NCI-H1105 (cell line): Measurements from ENCODE around the gene TMEM82.

Experiments used
- DNase-seq: peaks from one replicate; lab custom pipeline; 2025; lab: John Stamatoyannopoulos, UW

Gene TMEM82

GRCh38 chr1:15720861-15721260, 21.4 kb upstream of the TMEM82 start:
- DNase-seq, result no peak

DNA sequence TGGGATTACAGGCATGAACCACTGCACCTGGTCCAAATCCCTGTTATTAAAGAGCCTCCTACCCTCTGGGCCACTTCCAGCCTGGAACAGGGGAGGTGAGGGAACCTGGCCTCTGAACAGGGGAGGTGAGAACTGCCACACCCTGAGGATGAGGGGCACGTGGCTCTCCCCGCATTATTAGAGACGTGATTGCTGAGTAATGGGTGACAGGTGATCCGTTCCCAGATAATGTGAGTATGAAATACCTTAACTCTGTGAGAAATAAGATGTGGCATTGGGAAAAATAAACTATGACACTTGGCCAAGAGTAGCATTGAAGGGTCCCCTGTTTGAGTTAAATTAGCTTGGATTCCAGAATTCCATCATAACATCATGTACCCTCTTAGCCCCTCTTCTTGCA, 19.9 kb upstream of the TMEM82 start:
- no peak for DNase-seq

DNA sequence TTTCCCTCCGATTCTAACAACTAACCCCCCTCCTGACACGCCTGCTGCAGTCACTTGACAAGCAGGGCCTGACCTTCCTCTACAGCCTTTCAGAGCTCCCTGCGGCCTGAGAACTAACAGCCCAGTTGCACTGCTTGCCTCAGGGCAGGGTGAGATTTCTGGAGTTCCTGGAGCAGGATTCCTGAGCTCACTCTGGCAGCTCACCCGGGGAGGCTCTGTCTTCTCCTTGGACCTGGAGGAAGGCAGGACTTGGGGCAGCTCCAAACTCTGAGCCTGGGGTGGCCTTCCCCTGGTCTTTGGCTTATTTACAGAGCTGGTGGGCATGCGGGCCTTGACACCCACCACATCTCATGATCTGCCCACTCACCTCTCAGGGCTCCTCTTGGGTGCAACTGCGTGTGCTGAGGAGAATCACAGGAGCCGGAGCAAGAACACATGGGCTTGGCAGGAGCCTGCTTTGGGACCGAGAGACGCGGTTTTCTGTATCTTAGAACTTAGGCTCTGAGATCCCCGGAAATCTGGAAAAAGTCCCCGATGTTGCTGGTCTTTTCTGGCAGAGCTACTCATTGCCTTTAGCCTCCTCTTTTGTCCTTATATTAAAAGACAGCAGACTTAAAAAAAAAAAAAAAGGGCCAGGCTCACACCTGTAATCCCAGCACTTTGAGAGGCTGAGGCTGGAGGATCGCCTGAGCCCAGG, 19.3 kb upstream of the TMEM82 start:
- DNase-seq, result no peak

DNA sequence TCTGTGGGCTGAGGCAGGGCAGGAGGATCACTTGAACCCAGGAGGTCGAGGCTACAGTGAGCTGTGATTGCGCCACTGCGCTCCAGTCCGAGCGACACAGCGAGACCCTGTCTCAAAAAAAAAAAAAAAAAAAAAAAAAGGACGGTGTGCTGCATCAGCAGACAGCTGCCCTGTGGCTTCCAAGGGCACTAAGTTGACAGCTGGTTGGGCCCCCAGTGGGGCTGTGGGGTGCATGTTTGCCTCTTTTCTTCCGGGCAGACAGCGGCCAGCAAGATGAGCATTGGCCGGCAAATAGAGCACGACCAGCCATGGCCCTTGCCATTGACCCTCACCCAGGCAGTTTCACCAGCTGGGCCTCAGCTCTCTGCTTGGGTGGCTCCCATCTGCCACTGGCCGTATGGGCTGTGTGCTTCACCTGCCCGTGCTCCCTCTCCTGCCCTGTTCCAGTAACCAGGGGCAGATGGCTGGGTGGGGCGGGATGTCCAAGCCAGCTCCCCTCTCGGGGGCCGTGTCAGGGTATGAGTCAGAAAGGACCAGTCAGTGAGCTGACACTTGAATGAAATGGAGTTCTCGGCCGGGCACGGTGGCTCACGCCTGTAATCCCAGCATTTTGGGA, 18.6 kb upstream of the TMEM82 start:
- no peak for DNase-seq

- no peak for DNase-seq
These were observed 17.1 kb upstream of the TMEM82 start for GRCh38 chr1:15724949-15725880.

DNA sequence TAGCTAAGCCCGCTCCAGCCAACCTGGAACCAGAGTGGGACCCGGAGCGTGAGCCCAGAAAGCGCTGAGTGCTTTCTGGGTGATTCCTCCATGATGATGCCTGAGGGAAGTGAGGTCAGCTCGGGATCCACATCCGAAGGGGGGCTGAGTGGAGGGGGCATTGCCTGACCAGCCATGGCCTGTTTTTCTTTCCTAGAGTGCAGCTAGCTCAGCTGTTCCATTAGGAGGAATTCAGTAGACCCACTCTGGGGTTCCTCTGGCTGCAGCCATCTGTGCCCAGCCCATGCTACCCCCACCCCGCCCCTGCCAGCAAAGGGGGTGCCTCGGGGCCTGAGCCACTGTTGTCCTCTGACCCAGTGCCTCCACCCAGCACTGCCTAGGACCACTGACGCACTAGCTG, 15.8 kb upstream of the TMEM82 start:
- no peak for DNase-seq

DNA sequence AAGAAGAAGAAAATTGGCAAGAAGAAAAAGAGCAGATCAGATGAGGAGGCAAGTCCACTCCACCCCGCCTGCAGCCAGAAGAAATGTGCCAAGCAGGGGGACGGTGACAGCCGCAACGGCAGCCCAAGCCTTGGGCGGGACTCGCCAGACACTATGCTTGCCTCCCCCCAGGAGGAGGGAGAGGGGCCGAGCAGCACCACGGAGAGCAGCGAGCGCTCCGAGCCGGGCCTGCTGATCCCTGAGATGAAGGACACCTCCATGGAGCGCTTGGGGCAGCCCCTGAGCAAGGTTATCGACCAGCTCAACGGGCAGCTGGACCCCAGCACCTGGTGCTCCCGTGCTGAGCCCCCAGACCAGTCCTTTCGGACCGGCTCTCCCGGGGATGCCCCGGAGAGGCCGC, 15.3 kb upstream of the TMEM82 start:
- no peak for DNase-seq

DNA sequence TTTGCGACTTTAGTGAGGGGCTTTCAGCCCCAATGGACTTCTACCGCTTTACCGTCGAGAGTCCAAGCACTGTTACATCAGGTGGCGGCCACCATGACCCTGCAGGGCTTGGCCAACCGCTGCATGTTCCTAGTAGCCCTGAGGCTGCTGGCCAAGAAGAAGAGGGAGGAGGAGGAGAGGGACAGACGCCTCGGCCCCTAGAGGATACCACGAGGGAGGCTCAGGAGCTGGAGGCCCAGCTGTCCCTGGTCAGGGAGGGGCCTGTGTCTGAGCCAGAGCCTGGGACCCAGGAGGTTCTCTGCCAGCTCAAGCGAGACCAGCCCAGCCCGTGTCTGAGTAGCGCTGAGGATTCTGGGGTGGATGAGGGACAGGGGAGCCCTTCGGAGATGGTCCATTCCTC, 14.9 kb upstream of the TMEM82 start:
- no peak for DNase-seq

DNA sequence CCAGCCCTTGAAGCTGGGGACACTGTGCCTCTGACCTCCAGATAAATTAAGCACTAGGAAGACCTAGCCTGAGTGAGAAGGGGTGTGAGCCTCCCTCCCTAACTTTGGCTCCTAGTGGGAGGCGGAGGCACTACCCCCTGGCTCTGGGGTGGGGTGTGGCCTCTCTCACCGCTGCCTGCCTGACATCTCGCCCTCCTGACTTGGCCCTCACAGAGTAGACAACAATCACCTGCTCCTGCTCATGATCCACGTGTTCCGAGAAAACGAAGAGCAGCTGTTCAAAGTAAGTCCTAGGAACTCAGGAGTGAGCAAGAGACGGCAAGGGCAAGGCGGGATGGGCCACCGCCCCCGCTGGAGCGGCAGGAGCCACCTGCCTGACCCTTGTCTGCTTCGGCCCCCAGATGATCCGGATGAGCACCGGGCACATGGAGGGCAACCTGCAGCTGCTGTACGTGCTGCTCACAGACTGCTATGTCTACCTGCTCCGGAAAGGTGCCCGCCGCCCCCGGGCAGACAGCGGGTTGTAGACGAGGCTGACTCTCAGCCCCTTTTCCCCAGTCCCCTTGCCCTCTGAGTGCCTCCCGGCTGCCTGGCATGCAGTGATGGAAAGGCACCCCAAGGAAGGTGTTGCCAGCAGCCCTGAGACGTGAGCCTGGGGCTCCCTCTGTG, 14.3 kb upstream of the TMEM82 start:
- DNase-seq, result no peak

DNA sequence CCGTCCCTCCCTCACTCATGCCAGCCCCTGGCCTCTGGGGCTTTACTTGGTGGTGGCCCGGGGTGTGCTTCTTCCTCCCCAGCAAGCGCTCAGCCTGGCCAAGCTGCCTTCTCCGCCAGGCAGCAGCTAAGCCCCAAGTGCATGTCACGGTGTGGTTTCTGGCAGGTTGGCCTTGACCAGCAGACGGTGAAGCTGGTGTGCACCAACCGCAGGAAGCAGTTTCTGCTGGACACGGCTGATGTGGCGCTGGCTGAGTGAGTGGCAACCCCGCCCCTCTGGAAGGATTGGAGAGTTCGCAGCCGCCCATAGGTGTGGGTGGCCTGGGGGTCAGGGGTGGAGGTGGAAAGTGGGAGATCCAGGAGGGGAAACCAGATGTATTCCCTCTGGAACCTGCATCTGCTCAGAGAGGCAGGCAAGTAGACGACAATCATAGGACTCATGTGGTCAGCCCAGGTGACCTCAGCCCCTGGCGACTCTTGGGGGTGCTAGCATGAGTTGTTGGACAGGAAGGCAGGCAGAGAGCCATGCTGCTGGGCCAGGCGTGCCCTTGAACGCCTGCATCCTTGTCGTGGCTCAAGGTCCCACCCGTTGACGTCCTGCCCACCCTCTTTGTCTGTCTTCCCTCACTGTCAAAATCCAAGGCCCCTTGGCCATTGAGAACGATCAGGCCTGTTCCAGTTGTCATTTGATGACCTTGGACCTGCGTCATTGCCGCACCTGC, 13.2 kb upstream of the TMEM82 start:
- no peak for DNase-seq

DNA sequence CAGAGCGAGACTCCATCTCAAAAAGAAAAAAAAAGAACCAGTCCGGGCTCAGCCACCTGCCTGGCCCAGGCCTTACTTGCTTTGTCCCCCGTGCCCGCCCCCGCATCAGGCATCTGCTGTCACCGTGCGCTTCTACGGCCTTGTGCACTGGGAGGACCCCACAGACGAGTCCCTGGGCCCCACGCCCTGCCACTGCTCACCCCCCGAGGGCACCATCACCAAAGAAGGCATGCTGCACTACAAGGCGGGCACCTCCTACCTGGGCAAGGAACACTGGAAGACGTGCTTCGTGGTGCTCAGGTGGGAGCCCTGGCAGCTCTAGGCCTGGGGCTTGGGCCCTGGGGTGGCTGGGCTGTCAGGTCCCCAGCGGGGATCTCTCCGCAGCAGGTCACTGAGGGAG, 11.9 kb upstream of the TMEM82 start:
- DNase-seq, result no peak

GRCh38 chr1:15730936-15731335, 11.4 kb upstream of the TMEM82 start:
- DNase-seq, result no peak

DNA sequence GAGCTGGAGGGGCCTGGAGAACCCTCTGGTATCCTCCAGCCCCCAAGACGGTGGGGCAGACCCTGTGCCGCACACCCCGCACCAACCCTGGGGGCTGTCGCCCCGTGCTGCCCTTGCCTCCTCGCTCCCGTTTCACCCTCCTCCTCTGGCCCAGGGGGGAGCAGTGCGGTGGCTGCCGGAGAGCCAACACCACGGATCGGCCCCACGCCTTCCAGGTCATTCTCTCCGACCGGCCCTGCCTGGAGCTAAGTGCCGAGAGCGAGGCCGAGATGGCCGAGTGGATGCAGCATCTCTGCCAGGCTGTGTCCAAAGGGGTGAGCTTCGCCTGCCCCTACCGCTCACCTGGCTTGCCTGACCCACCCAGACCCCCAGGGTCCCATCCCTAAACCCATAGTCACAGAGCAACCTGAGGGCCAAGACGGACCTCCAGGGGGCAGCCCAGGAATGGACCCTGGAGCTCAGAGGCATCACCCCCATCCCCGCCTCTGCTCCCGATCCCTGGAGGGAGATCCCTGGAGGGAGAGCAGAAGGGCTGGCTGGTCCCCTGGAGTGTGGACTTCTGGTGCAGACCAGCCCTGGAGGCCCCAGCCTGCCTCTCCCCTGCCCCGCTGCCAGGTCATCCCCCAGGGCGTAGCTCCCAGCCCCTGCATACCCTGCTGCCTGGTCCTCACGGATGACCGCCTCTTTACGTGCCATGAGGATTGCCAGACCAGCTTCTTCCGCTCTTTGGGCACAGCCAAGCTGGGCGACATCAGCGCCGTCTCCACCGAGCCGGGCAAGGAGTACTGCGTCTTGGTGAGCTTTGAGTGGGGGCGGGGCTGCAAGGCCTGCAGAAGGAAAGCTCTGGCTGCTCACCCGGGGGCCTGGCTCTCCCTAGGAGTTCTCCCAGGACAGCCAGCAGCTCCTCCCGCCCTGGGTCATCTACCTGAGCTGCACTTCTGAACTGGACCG, 10.3 kb upstream of the TMEM82 start:
- DNase-seq, result no peak

- DNase-seq, result no peak
These were observed 9.6 kb upstream of the TMEM82 start for GRCh38 chr1:15732686-15733081.

- DNase-seq, result no peak
These were observed 9.0 kb upstream of the TMEM82 start for GRCh38 chr1:15733218-15733725.

DNA sequence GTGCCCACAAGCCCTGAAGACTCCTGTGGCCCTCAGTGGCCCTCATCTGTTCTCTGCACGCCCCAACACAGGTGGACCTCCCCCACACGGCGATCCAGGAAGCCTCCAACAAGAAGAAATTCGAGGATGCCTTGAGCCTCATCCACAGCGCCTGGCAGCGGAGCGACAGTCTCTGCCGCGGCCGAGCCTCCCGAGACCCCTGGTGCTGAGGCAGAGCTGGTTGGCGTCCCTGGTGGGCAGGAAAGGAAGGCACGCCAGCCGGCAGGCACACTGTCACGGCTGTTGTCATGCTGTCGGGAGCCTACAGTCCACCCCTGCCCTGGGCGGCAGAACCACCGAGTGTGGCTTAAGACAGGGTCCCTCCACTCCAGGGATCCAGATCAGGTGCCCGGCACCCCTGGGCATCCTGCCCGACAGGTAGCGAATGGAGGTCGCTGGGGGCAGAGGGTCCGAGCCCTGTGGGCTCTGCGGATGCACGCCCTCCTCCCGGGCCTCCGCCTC, 8.5 kb upstream of the TMEM82 start:
- DNase-seq, result no peak

GRCh38 chr1:15734296-15734695, 8.0 kb upstream of the TMEM82 start:
- DNase-seq, result no peak

DNA sequence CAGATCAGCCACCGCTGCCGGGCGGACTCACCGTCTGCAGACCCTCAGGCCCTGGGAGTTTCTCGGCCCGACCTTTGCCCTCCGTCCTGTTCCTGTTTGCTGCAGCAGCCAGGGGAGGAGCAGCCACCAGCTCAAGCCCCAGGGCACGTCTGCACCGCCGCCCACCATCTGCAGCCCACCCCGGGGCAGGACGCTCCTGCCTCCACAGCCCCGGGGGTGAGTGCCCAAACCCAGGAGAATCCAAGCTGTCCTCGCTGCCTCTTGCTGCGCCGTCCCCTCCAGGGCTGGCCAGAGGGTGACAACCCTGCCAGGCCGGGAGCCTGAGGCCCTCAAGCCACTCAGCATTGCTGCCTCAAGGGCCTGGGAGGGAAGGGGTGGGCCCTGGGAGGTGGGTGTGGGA, 7.4 kb upstream of the TMEM82 start:
- no peak for DNase-seq

DNA sequence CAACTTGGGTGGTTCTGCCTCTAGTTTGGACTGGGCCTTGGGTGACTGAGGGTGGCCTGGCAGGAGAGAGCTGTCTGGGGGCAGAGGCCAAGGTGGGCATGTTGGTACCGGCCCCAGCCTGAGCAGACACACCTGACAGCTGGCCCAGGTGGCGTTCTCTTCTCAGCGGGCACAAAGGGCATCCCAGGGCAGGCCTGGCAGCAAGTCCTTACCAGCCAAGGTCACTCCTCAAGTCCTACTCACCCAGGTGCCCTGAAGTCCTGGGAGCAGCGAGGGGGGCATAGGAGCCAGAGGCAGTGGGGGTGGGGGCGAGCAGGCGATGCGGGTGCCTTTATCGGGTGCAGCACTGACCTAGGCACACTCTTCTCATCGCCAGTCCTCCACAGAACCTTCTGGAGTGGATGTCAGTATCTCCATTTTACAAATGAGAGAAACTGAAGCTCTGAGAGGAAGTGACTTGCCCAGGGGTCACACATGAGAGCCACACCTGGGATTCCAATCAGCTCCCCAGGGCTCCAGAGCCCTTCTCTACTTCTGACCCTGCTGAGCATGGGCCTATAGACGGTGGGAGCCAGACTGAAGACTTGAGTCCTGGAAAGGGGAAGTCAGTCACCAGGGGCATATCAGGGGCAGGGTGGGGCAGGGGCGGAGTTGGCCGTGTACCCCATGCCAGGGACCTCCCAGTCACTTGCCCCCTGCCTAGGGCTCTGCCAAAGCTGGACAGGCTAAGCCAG, 6.8 kb upstream of the TMEM82 start:
- no peak for DNase-seq
